AG08396 (cell line): ENCODE results near the gene PIK3C3.
"Not testable (repeated sequence)": the region's sequence is repeated elsewhere in the genome, so short reads cannot be mapped to it uniquely, and the experiment has no call there.

ENCODE experiments used
- DNase-seq: peaks from one replicate; pipeline ENCODE4 v3.0.0; 2012; ENCODE audit warnings: low spot score, mixed read lengths

Gene PIK3C3

DNA sequence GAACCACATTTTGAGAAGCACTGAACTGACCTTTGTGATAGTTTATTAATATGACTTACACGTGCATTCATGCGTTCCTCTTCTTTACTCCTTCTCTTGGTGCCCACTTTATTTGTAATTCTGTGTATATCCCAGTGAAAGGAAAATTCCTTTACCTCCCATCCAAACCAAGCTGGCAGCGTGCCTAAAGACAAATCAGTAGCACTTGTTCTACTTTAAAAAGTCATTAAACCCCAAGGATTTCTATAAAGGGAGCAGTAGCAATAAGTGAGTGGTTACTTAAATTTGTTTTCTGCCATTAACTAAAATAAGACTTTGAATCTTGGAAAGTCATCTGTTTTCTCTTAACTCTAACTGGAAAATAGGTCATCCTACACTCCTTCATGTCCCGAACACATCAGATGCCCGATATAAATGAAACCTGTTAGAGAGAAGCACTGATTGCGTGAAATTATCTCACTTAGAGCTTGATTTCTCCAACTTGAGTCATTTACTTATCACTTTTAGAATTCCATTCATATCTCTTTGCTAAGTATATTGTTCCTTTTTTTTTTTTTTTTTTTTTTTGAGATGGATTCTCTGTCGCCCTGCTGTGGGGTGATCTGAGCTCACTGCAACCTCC lies 10.7 kb downstream of the PIK3C3 start:
- DNase-seq = no peak

- DNase-seq = no peak
These were observed 11.9 kb downstream of the PIK3C3 start for GRCh38 chr18:41966943-41967342.

DNA sequence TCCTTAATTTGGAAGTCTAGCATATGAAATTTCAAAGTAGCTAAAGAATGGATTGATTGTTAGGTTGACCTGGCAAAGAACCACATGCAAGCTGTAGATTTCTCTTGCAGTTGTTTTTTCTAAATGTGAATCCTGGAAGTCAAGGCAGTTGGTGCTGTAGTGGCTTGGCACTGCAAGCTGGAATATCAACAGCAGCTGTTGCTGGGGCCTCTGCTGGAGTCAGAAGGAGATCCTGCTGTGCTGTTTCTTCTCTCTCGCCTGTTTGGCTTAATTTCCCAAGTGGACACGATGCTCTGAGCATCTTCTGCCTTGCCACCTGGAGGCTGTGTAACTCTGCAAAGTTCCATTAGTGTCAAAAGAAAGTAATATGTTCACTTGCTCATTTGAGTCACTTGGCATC lies 12.6 kb downstream of the PIK3C3 start:
- DNase-seq = no peak

- no peak for DNase-seq
These were observed 14.8 kb downstream of the PIK3C3 start for GRCh38 chr18:41969881-41970280.

- no peak for DNase-seq
These were observed 17.3 kb downstream of the PIK3C3 start for GRCh38 chr18:41972067-41972925.

GRCh38 chr18:41973983-41974382 lies 18.9 kb downstream of the PIK3C3 start:
- DNase-seq = no peak

DNA sequence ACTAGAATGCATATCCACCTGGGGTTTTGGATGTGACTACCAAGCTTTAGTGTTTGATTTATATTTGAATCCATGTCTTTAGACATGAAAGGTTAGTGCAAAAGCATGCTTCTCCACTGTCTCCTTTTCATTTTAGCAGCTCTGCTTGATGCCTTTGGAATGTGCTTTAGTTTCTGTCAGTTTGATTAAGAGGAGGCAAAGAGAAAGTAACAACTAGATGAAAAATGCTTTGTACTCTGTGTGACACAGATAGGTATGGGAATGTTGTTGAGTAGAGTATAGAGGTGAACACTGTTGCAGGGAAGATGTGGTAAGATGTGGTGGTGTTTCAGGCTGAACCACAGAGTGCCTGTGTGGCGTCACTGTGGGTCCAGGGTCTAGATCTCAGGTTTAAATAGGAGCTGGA lies 19.8 kb downstream of the PIK3C3 start:
- no peak for DNase-seq

GRCh38 chr18:41975284-41975683 lies 20.2 kb downstream of the PIK3C3 start:
- DNase-seq = no peak

DNA sequence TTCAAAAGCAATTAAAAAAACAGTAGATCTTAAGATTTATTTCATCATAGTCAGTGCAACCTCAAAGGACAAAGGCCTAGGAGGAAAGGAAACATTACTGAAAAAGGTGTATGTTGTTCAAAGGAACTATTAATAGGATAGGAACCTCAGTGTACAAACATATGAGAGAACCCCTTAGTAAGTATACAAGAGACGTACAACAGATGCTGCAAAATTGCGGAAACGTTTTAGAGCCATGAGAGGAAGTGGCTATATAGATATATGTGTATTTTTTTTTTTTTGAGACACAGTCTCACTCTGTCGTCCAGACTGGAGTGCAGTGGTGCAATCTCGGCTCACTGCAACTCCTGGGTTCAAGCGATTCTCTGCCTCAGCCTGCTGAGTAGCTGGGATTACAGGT lies 22.2 kb downstream of the PIK3C3 start:
- DNase-seq = no peak

DNA sequence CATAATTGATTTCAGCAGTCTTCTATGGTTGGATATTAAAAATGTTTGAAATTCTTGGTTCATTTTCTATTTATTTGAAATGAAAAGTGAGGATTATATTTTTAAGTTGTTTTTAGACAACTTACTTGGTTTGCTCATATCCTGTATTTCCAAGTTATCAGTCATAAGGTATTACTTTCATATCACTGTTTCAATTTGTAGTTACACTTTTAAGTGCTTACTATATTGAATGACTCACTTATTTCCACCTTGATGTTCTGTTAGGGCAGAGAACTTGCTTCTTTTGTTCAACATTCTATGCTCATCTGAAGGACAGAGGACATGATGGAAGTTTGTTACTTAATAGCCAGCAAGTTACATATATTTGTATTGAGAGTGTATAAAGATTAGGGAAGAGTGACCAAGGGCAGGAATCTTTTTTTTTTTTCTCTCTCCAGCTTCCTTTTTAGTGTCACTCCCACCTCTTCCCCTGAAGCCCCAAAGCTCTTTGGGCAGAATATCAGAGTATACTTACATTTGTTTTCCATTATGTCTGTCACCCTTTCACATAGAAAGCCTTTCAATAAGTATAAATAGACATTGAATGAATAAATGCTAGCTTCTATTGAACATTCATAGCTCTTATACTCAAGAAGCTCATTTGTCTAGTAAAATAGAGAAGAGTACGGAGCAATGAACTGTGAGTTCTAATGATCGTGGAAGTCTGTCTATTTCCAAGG lies 28.1 kb downstream of the PIK3C3 start:
- no peak for DNase-seq

DNA sequence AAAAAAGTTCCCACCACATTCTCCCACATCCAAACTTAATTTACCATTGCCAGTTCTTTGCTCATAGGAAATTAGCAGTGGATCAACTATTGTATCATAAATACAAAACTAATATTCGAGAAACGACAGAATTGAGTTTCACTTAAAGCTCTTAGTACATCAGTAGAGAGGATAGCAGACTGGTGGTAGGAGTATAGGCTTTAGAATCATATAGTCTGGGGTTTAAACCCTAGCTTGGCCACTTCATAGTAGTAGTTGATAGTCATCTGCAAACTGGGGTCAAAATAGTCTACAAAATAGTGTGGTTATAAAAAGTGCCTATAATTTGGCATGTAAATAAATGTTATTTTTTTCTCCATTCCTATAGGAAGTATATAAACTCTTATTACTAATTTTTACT lies 30.9 kb downstream of the PIK3C3 start:
- DNase-seq = no peak

DNA sequence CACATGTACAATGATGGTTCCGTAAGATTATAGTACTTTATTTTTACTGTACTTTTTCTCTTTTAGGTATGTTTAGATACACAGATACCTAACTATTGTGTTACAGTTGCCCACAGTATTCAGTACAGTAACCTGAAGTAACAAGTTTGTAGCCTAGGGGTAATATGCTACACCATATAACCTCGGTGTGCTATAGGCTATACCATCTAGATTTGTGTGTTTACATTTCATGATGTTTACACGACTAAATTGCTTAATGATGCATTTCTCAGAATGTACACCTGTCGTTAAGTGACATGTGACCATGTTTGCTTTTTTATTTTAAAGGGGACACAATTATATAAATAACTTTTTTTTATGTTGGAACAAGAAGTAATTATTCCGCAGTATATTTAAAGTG lies 34.5 kb downstream of the PIK3C3 start:
- no peak for DNase-seq

DNA sequence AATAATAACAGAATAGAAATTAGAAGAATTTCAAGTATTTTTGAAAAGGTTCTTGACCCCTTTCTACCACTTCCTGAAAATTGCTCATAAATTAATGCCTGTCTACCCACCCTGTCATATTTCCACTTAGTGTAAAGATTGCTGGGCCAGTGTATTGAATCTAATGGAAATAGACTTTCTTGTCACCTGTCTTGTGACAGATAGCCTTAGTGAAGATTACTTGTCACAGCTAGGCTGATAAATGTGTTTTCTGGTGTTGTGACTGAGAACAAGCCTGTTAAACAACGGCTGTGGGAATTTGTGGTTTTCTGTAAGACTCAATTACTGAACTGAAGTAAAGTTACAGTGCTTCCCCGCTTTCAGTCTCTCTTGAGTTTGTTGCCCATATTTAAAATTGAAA lies 37.0 kb downstream of the PIK3C3 start:
- no peak for DNase-seq

- DNase-seq = no peak
These were observed 37.7 kb downstream of the PIK3C3 start for GRCh38 chr18:41992703-41993102.

GRCh38 chr18:41993151-41993550 lies 38.1 kb downstream of the PIK3C3 start:
- no peak for DNase-seq

DNA sequence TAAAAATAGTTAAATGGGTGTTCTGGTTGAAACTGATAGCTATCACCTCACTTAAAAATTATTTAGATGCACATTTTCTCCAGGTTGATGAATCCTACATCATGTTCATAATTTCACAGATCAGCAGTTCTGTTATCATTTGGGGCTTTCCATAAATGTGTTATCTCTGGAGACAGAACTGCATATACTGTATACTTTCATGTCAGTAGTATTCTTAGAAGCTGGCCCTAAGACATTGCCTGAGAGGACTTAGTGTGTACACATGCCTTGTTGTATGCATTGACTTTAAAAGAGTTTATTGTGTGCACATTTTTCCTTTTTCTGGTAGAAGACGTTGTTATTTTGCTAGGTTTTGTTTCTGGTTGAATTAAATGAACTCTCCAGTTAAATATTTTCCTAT lies 41.0 kb downstream of the PIK3C3 start:
- DNase-seq = no peak

GRCh38 chr18:41999751-42000150 lies 44.7 kb downstream of the PIK3C3 start:
- no peak for DNase-seq

GRCh38 chr18:42001801-42002200 lies 46.8 kb downstream of the PIK3C3 start:
- DNase-seq = no peak

DNA sequence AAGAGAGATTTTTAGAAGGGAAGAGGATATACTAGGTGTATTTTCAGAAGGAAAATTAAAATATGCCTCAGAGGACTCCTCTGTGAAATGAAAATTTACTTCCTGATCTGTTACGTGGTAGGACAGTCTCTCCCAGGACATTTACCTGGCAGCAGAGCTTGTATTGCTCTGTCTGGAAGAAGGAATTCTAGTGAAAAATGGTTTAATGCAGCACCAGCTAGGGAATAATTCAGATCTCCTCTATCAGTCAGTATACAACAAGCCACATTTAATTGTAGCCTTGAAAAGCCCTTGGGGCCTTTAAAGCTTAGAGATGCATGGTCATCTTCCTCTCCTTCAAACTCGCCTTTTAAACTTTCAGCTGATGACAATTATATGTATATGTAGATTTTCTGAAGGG lies 49.6 kb downstream of the PIK3C3 start:
- no peak for DNase-seq

GRCh38 chr18:42005782-42006181 lies 50.7 kb downstream of the PIK3C3 start:
- no peak for DNase-seq

DNA sequence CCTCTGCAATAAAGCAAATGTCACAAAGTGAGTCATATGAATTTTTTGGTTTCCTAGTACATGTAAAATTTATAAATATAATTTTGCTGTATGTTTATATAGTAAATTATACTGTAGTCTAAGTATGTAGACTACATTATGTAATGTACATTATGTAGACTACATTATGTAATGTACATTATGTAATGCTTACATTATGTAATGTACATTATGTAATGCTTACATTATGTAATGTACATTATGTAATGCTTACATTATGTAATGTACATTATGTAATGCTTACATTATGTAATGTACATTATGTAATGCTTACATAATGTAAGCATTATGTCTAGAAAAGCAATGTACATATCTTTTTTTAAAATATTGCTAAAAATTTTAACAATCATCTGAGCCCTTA lies 54.4 kb downstream of the PIK3C3 start:
- not testable (repeated sequence) for DNase-seq

DNA sequence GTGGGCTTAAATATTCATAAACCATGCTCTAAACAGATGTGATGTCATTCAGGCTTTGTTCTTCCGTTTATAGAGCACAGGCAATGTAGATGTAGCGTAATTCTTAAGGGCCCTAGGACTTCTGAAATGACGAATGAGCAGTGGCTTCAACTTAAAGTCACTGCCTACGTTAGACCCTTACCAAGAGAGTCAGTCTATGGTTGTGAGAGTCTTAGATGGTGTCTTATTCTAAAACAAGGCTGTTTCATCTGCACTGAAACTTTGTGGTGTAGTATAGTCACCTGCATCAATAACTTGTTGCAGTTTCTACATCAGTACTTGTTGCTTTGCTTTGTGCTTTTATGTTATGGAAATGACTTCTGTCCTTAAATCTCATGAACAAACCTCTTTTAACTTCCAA lies 56.0 kb downstream of the PIK3C3 start:
- DNase-seq = no peak

- no peak for DNase-seq
These were observed 63.8 kb downstream of the PIK3C3 start for GRCh38 chr18:42018831-42019230.
